Fibroblast of skin of right quadriceps (primary cell): ENCODE results near the gene HAAO.

ENCODE experiments used
- DNase-seq: peaks from one replicate; pipeline ENCODE4 v3.0.0-alpha.2; 2013

The HAAO gene

DNA sequence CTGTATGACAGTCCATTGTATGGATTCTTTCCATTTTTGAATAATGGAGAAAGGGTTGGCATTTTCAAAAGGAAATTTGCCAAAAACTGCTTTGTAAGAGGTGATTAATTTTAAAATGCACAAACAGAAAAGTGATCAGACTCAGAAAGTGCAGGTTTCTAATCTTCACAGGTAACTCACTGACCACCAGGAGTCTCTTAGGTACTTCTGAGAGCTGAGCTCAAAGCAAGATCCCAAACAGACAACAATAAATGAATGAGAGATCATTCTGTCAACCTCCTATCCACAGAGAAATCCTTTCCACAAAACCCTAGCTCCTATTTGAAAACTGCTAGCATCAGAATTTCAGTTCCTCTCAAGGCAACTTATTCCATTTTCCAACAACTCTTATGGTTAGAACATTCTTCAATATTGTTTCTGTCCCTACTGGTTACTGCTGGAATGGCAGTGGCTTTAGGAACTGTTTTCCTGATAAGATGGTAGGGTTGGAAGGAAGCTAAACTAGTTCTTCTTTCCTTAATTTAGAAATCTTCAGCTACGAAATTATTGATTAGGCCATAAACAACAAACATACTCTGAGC lies 20.6 kb upstream of the HAAO start:
- no peak for DNase-seq

DNA sequence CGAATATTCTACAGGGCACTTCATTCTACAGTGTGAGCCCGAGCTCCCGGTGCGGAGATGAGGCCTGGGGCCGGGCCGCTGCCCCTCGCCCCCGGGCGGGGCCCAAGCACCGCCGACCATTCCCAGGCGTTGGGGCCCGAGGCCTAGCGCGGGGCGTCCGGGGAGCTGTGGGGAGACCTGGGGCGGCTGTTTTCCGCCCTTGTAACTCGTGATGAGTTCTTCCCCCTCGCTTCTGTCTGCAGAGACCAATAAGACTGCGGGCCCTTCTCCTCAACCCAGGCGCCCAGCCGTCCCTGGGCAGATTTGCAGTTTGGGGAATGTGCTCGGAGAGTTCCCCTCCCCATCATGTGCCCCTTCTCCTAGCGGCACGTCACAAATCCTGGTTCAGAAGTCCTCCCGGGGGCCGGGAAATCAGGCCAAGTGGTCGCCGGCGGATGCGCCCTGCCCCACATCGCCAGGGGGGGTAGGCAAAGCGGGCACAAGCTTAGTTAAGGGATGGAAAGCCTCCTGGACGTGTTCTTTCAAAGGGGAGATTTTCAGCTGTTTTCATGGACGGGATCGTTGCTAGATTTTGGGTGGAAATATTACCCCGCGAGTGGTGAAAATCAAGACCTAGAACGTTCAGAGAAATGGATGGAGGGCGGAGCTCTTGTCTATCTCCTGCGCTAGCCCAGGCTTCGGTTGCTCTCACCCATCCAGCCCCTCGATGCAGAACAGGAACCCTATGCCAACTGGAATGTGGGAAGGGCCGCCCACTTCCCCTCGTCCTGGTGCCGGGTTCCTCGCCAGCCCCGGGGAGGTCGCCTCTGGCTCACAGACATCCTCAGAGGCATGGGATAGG lies 18.8 kb upstream of the HAAO start:
- DNase-seq: peak; percentile 63

DNA sequence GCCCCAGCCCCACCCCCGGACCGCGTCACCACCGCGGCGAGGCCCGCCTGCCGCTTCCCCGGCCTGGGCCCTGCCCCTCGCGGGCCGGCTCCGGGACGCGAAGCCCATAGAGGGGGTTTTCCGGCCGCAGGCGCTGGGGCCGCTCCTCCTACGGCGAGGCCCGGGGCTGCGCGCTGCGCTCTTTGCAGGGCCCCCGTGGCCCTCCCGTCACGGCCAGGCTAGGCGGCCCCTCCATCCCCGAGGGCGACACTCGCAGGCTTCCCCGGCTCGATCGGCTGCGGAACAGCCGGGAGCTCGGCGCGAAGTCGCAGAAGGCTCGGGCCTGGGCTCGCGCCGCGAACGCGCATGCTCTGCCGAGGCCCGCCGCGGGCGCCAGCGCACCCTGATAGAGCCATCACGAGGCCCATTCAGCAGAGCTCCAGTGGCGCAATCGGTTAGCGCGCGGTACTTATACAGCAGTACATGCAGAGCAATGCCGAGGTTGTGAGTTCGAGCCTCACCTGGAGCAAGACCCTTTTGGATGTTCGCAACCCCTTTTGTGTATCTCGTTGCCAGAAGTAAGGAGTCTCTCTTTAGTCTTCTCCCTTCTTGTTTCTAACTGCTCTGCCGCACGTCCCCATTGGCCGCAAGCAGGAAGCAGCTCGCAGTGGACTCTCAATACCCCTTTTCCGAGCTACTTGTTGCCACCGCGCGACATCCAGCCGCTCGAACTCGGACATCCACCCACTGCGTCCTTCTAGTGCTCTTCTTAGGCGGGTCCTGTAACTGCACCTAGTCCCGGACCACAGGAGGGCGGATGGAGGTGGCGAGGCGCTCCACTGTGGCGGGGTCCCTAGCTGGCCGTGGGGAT lies 18.0 kb upstream of the HAAO start:
- DNase-seq: peak; percentile 97

DNA sequence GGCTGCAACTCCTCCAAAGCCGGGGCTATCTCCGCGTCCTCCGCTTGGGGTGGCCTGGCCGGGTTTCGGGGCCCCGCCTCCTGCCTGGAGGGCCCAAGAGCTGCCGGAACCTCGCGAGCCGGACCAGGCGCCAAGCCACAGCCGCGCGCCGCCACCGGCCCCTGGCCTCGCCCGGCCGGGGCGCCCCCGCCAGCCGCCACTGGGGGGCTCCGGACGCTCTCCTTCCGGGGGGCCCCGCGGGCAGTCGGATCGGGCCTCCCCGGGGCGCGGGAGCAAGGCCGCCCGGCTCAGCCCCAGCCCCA lies 17.4 kb upstream of the HAAO start:
- no peak for DNase-seq

DNA sequence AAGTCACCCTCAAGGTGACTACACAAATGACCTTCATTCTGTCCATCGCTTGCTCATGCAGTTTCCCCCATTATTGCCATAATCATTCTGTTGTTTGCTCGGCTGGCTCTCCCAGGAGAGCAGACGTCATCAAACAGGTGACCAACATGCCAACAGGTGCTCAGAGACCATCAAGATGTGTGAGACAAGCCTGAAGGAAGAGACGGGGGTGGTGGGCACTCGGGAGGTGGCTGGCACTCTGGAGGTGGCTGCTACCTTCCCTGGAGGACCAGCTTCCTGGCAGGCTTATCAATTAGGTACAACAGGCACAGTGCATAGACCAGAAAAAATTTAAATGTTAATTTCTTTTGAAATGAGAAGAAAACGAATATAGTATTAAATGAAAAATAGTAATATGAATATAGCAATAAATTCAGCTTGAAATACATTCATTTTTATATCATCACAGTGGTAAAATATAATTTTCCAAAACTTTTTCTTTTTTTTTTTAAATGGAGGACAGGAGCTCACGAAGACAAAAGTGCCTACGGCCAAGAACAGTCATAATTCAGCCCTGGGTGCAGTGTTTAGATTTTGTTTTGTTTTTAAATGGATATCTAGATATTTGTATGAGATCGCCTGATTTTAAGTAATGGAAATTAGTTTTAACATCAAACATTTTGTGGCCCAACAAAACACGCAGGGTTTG lies 16.9 kb upstream of the HAAO start:
- DNase-seq: no peak

DNA sequence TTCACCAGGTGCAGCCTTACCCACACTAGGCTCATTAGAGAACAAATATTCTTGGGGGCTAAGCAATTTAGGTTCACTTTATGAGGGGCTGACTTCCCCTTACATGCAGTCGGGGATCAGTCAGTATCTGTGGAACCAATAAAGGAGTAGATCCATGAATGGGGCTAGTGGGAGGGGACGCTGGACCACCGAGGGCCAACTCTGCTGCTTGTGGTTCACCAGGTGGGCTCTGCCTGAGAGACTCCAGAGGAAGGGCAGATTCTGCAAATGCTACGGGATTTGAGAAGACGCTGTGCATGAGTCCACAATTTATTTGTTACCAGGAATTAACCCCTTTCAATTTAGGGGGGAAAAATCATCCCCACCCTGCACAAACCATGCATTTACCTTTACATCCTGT lies 15.9 kb upstream of the HAAO start:
- no peak for DNase-seq

DNA sequence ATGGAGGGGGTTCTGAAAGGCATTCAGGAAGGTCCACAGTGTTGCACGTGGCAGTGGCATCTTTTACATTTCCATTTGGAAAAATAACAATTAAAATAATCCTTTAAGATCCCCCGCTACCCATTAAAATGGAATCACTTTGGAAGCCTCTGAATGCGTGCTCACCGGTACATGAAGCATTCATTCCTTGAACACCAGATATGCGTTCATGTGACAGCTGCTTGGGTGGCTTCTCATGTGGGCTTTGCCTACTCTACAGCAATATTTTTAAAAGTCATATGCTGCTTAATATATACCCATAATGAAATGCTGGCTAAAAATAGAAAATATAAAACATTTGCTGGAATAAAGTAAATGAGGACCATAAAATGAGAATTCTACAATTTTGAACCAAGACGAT lies 14.4 kb upstream of the HAAO start:
- no peak for DNase-seq

DNA sequence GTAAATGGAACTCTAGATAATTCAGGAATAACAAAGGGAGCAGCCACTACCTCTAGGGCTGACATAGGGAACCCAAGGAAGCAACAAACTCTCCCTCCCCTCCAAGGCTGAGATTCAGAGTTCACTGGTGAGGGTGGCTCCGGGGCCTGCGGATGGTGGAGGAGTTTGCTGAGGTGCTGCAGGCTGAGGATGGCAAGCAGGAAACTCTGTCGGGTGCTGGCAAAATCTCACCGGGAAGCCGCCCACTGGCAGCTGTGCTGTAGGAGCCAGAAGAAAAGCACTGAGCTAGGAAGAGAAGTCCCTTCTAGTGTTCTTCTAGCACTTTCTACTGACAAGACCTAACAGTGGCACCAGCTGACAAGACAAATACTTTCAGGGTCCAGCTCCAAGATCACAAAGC lies 12.5 kb upstream of the HAAO start:
- no peak for DNase-seq

DNA sequence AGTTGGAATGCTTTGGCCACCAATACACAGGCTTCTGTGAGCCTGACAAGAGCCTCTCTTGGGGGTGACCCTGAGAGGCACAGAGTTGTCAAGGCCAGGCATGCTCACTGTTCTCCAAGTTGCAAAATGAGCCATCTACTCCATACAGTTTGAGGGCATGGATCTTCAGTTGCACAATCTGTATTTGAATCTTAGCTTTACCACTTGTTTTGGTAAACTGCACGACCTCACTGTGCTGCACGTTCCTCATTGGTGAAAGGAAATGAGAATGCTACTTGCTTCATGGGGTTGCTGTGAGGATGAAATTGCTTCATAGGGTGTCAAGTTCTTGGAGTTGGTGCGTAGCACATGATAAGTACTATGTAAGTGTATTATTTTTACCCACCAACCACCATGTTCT lies 12.0 kb upstream of the HAAO start:
- no peak for DNase-seq

DNA sequence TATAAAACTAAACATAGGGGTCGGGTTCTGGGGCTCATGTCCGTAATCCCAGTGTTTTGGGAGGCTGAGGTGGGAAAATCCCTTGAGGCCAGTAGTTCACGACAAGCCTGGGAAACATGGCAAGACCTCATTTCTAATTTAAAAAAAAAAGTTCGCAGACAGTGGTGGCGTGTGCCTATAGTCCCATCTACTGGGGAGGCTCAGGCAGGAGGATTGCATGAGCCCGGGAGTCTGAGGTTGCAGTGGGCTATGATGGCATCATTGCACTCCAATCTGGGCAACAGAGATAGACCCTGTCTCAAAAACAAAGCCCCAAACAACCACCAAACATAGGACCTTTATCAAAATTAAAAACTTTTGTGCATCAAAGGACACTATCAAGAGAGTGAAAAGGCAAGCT lies 9.8 kb upstream of the HAAO start:
- no peak for DNase-seq

DNA sequence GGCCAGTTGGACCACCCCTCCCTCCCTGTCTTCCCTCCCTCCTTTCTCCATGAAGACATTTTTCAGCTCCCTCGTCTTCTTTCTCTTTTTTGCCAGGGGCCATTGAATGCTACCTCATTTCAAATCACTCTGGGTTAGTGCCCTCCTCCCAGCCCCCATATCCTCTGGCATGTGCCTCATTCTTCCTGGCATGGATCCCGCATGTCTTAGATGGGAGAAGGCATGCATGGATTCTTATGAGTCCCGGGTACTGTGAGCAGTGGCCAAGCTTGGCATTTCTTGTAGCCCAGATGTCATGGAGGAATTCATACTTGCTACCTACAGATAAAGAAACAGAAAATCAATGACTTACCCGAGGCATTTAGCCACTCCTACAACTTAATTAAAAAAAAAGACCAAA lies 9.0 kb upstream of the HAAO start:
- no peak for DNase-seq

DNA sequence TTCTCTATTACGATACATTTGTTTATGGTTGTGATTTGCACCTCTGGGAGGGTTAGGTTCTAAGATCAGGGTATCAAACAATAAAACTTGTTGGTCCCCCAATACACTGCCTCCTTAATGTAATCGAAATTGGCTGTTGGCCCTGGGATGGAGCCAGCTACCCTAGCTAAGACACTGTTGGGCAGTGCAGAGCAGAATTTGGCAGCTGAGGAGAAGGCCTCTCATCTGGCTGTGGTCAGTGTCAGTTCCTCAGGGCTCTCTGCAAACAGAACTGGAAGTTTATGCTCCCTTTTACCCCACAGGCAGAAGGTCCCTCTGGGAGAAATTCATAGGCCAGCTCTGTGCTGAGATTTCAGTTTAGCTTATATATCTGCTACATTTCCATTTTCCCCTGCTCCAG lies 8.6 kb upstream of the HAAO start:
- no peak for DNase-seq

DNA sequence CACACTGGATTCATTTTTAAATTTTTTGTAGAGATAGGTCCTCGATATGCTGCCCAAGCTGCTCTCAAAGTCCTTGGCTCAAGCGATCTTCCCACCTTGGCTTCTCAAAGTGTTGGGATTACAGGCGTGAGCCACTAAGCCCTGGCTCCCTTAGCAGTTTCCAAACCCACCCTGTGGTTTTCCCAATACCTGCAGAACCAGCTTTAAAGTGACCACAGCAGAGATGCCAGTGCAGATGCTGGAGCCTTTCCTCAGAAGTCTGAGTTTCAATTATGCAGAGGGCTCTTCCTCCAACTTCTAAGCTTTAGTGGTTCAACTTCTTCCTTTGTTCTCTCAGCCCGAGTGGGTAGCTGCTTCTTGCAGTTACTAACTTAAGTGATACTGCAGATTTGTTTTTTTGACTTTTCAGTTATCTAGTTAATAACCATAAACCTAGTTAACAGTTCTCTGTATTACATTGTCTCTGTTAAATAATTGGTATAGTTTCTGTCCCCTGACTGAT lies 8.1 kb upstream of the HAAO start:
- DNase-seq: no peak

DNA sequence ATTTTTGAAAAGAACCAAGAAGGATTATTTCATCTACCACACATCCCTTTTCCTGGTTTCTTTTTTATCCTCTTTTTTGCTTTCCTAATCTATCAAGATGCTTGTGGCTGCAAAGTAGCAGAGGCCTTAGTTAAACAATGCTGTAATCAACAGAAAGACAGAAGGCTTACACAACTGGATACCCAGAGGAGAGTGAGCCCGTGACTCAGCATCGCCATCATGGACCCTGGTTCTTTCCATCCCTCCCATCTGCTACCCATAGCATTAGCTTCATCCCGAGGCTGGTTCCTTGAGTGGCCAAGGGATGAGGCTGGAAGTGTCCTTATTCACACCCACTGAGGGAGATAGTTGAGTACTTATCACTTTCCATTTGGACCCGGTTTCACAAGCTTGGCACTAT lies 7.5 kb upstream of the HAAO start:
- DNase-seq: no peak

DNA sequence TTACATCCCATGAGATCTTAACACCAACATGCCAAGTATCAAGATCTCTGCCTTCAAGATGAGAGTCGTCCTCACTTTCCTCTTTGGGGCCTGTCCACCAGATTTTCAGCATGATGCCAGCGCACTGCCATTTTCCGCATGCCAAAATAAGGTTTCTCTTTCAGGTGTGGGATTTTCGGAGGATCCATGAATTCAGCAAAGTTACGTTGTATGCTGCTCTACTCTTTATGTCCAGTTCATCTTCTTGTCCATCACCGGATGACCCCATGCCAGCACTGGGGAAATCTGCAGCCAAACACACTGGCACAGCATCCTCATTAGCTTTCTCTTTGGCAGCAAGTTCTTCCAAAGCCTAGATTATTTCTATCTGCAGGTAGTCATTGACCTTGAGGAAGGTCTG lies 4.9 kb upstream of the HAAO start:
- no peak for DNase-seq

DNA sequence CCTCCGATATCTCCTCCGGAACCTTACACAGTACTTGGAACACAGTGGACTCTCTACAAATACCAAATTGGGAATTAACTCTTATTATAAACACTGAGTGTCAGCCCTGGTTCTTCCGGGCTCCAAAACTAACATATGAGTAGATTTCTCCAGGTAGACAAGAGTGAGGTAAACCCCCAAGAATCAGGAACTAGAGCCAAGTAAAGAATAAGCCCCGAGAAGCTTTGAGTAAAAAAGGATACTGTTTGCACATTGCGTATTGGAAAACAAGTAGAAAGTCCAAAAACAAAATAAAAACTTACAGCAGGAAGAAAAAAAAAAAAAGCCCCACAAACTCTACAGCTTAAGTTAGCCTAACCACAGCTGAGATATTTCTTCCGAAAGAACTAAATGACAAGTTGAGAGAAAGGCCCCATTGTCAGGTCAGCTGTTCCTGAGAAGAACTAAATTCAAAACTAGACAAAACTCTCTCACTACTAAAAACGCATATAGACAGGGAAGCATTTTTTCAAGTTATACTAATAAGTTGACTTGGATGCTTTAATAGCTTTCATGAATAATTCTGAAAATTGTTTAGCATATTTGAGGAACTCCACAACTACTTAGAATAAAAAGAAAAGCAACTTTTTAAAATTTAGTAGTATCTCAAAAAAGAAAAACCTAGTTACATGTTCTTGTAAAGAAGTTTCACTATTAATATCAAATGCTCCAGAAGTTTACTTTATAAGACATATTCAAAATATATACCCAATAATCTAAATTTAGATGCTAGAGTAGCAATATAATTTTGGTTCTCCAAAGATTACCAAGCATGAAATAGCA lies 4.3 kb upstream of the HAAO start:
- no peak for DNase-seq

DNA sequence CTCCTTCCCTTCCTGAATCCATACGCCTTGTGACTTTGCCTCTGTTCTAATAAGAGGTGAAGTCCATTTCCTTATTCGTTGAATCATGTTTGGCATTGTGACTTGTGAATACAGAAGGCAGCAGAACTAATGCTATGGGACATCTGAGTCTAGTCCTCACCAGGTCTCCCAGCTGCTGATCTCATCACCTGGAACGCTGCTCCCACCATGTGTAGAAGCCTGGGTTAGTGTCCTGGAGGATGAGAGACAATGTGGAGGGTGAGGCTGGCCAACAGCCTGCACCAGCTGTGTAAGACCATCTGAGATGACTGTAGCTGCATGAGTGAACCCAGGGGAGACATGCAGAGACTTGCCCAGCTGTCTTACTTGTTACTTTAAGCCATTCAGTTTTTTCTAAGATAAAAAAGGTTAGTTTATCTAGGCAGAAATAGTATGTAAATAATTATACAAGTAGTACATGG lies 3.5 kb upstream of the HAAO start:
- no peak for DNase-seq

DNA sequence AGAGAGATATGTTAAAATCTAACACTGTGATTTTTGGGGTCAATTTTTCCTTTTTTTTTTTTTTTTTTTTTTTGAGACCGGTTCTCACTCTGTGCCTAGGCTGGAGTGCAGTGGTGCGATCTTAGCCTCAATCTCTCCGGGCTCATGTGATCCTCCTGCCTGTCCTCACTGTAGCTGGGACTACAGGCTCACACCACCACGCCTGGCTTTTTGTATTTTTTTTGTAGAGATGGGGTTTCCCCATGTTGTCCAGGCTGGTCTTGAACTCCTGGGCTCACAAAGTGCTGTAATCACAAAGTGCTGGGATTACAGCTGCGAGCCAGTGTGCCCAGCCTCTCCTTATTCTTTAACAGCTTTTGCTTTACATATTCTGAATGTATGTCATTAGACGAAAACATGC lies 2.9 kb upstream of the HAAO start:
- DNase-seq: no peak

DNA sequence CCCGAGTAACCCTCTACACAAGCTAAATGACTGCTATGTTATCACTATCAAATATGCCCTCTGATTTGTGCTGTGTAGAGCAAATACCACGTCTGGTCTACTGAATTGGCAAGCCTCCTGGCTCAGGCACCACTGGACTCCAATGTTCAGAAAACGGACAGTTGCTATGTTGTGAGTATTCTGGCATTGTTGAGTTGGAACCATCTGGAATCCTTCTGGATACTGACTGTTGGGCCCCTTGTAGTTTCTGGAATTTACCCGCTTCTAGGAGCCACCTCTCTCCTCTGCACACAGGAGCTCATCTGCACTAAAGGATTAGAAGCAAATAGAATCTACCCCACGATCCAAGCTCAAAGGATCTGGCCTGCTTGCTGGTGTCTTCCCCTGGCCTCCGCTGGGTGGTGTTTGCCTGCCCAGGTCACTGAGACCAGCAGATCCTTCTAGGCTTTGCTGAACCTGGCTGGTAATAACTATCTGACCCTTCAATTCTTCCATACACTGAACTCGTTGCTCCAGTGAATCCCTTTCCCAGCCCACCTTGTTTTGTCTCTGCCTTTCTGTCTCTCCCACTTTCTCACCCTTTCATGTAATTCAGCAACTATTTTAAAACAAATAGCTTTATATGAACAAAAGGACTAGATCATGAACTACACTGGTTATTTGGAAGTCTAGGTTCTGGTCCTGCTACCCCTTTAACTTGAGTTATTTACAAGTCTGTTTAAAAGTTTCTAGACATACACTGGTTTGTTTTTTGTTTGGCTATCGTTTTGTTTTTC lies 2.1 kb upstream of the HAAO start:
- DNase-seq: no peak

DNA sequence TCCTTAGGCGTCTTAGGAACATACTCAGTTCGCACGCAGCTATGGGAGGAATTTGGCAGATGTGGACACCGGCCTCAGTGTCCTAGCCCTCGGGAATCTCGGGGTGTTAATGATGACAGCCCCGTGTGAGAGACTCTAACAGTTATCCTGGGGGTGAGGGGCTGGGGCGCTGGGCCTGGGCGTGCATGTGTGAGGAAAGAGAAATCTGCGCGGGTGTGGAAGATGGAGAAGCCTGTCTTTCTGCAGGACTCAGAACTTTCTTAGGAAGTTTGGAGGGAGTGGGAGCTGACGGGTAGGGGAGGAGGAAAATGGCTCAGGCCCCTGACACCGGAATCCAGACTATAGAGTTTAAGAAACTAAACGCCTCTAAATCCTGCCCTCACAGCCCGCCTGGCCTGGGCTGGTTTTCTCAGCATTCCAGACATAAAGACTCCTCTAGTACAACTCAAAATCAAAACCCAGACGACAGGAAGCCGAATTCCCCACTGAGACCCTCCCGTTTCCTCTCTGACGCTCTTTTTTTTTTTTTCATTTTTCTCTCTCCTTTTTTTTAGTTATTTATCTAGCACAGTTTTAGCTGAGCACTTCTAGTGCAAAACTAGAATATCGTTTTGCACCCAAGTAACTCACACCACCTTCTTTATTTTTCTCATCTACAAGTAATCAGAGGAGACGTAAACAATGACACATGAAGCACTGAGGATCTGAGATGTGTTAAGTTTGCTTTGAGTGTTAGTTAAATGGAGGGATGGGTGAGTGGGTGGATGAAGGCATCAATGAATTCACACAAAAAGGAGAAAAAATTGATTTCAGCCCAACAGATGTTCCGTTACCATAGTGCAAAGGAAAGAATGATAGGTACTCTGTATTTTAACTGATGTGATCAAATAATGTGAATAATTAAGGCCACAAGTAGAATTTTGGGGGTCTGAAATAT lies 1.2 kb upstream of the HAAO start:
- DNase-seq: peak; percentile 41
